ENCODE data around the gene ABCA2. TPM values are rescaled to one million over a fixed set of nuclear protein-coding genes. Genes with fewer than 3 reads are reported as not detected.
"Not testable (repeated sequence)": the region's sequence is repeated elsewhere in the genome, so short reads cannot be mapped to it uniquely, and the experiment has no call there.

Gene ABCA2
- polyA plus RNA-seq, 1 donor, result 25.3 TPM

GRCh38 chr9:137004285-137004684, 23.8 kb downstream of the ABCA2 start:
- H3K27ac ChIP-seq (ENCODE audit: low read length); H3K4me1 ChIP-seq (ENCODE audit: control insufficient read depth, insufficient read depth, low read length); DNase-seq; H3K4me3 ChIP-seq (ENCODE audit: low read length); H3K36me3 ChIP-seq (ENCODE audit: control insufficient read depth, insufficient read depth, low read length); H3K27me3 ChIP-seq (ENCODE audit: control insufficient read depth, insufficient read depth, low read length): not testable (repeated sequence)
- WGBS (ENCODE audit: insufficient coverage, low lambda C conversion rate), result no CpG with 5 or more reads among the region's 17 CpGs
- peaks cover 20% of the 10 kb centered on the region for H3K9me3 ChIP-seq (ENCODE audit: control insufficient read depth, low read depth, low read length)

- H3K36me3 ChIP-seq (ENCODE audit: control insufficient read depth, insufficient read depth, low read length), result no peaks in the 10 kb centered on the region
- no CpG with 5 or more reads among the region's 10 CpGs for WGBS (ENCODE audit: insufficient coverage, low lambda C conversion rate)
Observed at GRCh38 chr9:137002646-137003041, 25.4 kb downstream of the ABCA2 start.

GRCh38 chr9:137001857-137002645, 26.0 kb downstream of the ABCA2 start:
- Histone ChIP-seq H3K9me3 (ENCODE audit: control insufficient read depth, low read depth, low read length) (peaks cover 17% of the 10 kb centered on the region), H3K4me3 (ENCODE audit: low read length) (no peak overlapping the region), H3K4me1 (ENCODE audit: control insufficient read depth, insufficient read depth, low read length) (peaks cover 5% of the 10 kb centered on the region), H3K27me3 (ENCODE audit: control insufficient read depth, insufficient read depth, low read length) (peaks cover 8% of the 10 kb centered on the region), H3K36me3 (ENCODE audit: control insufficient read depth, insufficient read depth, low read length) (no peaks in the 10 kb centered on the region), H3K27ac (ENCODE audit: low read length) (no peak overlapping the region)
- 100% methylated on average over 1 of the region's 20 CpGs for WGBS (ENCODE audit: insufficient coverage, low lambda C conversion rate)
- DNase-seq, result no peak

More at GRCh38 chr9:137002646-137003041, 25.4 kb downstream of the ABCA2 start:
- Histone ChIP-seq H3K4me3 (ENCODE audit: low read length) (no peak overlapping the region), H3K27ac (ENCODE audit: low read length) (no peak overlapping the region), H3K27me3 (ENCODE audit: control insufficient read depth, insufficient read depth, low read length) (peaks cover 2% of the 10 kb centered on the region), H3K9me3 (ENCODE audit: control insufficient read depth, low read depth, low read length) (peaks cover 20% of the 10 kb centered on the region), H3K4me1 (ENCODE audit: control insufficient read depth, insufficient read depth, low read length) (no peaks in the 10 kb centered on the region)
- DNase-seq, result no peak

- WGBS (ENCODE audit: insufficient coverage, low lambda C conversion rate), result no CpG with 5 or more reads among the region's 10 CpGs
- Histone ChIP-seq H3K4me3 (ENCODE audit: low read length) (no peak overlapping the region), H3K9me3 (ENCODE audit: control insufficient read depth, low read depth, low read length) (peaks cover 6% of the 10 kb centered on the region), H3K36me3 (ENCODE audit: control insufficient read depth, insufficient read depth, low read length) (no peaks in the 10 kb centered on the region), H3K27ac (ENCODE audit: low read length) (no peak overlapping the region), H3K4me1 (ENCODE audit: control insufficient read depth, insufficient read depth, low read length) (peaks cover 16% of the 10 kb centered on the region), H3K27me3 (ENCODE audit: control insufficient read depth, insufficient read depth, low read length) (peaks cover 25% of the 10 kb centered on the region)
- DNase-seq, result no peak
Observed at GRCh38 chr9:137000177-137000930, 27.7 kb downstream of the ABCA2 start.

GRCh38 chr9:136997830-136998234, 30.2 kb downstream of the ABCA2 start:
- Histone ChIP-seq H3K9me3 (ENCODE audit: control insufficient read depth, low read depth, low read length) (peaks cover 12% of the 10 kb centered on the region), H3K36me3 (ENCODE audit: control insufficient read depth, insufficient read depth, low read length) (peaks cover 6% of the 10 kb centered on the region), H3K4me1 (ENCODE audit: control insufficient read depth, insufficient read depth, low read length) (peaks cover 32% of the 10 kb centered on the region), H3K27me3 (ENCODE audit: control insufficient read depth, insufficient read depth, low read length) (peaks cover 44% of the 10 kb centered on the region), H3K4me3 (ENCODE audit: low read length) (no peak overlapping the region), H3K27ac (ENCODE audit: low read length) (no peak overlapping the region)
- no peak for DNase-seq
- 80% methylated on average over 2 of the region's 18 CpGs for WGBS (ENCODE audit: insufficient coverage, low lambda C conversion rate)

- Histone ChIP-seq H3K9me3 (ENCODE audit: control insufficient read depth, low read depth, low read length) (peaks cover 13% of the 10 kb centered on the region), H3K36me3 (ENCODE audit: control insufficient read depth, insufficient read depth, low read length) (peaks cover 6% of the 10 kb centered on the region), H3K4me3 (ENCODE audit: low read length) (no peak overlapping the region), H3K4me1 (ENCODE audit: control insufficient read depth, insufficient read depth, low read length) (peaks cover 36% of the 10 kb centered on the region), H3K27ac (ENCODE audit: low read length) (no peak overlapping the region), H3K27me3 (ENCODE audit: control insufficient read depth, insufficient read depth, low read length) (peaks cover 44% of the 10 kb centered on the region)
- WGBS (ENCODE audit: insufficient coverage, low lambda C conversion rate), result no CpG with 5 or more reads among the region's 10 CpGs
- DNase-seq, result no peak
Observed at GRCh38 chr9:136997371-136997770, 30.7 kb downstream of the ABCA2 start.

GRCh38 chr9:136996361-136997292, 31.4 kb downstream of the ABCA2 start, which contains the start of gene CLIC3:
Gene CLIC3 (minus strand): TSS chr9:136996568. CDS start chr9:136996543, 25 bp downstream.
- DNase-seq, result peak in 1 of 2 donors; percentile 50
- H3K27ac ChIP-seq (ENCODE audit: low read length), result no peak within 1 kb of the TSS
- peak within 1 kb of the TSS; percentile 7 for H3K4me3 ChIP-seq (ENCODE audit: low read length)
- H3K36me3 ChIP-seq (ENCODE audit: control insufficient read depth, insufficient read depth, low read length), result peaks cover 6% of the 10 kb centered on the region
- H3K27me3 ChIP-seq (ENCODE audit: control insufficient read depth, insufficient read depth, low read length), result peaks cover 44% of the 10 kb centered on the region
- H3K4me1 ChIP-seq (ENCODE audit: control insufficient read depth, insufficient read depth, low read length), result peaks cover 36% of the 10 kb centered on the region
- WGBS (ENCODE audit: insufficient coverage, low lambda C conversion rate), result no CpG with 5 or more reads among the region's 35 CpGs
- peaks cover 13% of the 10 kb centered on the region for H3K9me3 ChIP-seq (ENCODE audit: control insufficient read depth, low read depth, low read length)

- Histone ChIP-seq H3K27ac (ENCODE audit: low read length) (no peak overlapping the region), H3K9me3 (ENCODE audit: control insufficient read depth, low read depth, low read length) (peaks cover 13% of the 10 kb centered on the region), H3K36me3 (ENCODE audit: control insufficient read depth, insufficient read depth, low read length) (peaks cover 6% of the 10 kb centered on the region), H3K4me3 (ENCODE audit: low read length) (no peak overlapping the region), H3K4me1 (ENCODE audit: control insufficient read depth, insufficient read depth, low read length) (peaks cover 36% of the 10 kb centered on the region), H3K27me3 (ENCODE audit: control insufficient read depth, insufficient read depth, low read length) (peaks cover 44% of the 10 kb centered on the region)
- no CpG with 5 or more reads among the region's 12 CpGs for WGBS (ENCODE audit: insufficient coverage, low lambda C conversion rate)
- no peak for DNase-seq
Observed at GRCh38 chr9:136995772-136996311, 32.2 kb downstream of the ABCA2 start.

- H3K4me3 ChIP-seq (ENCODE audit: low read length), result no peak overlapping the region
- peaks cover 44% of the 10 kb centered on the region for H3K27me3 ChIP-seq (ENCODE audit: control insufficient read depth, insufficient read depth, low read length)
- peak in 1 of 2 donors; percentile 44 for DNase-seq
- H3K4me1 ChIP-seq (ENCODE audit: control insufficient read depth, insufficient read depth, low read length), result peaks cover 36% of the 10 kb centered on the region
- H3K36me3 ChIP-seq (ENCODE audit: control insufficient read depth, insufficient read depth, low read length), result peaks cover 6% of the 10 kb centered on the region
- WGBS (ENCODE audit: insufficient coverage, low lambda C conversion rate), result no CpG with 5 or more reads among the region's 30 CpGs
- H3K9me3 ChIP-seq (ENCODE audit: control insufficient read depth, low read depth, low read length), result peaks cover 13% of the 10 kb centered on the region
- no peak overlapping the region for H3K27ac ChIP-seq (ENCODE audit: low read length)
Observed at GRCh38 chr9:136995362-136995761, 32.7 kb downstream of the ABCA2 start.
